Inflammatory macrophage (primary cell): ENCODE measurements around the gene FAM228A.

Experiments
- DNase-seq, 2 donors: peaks; one replicate each; pipeline ENCODE4 v3.0.0-alpha.2; 2020 to 2022

The FAM228A gene

GRCh38 chr2:24228470-24228869, 53.6 kb downstream of the FAM228A start:
- no peak for DNase-seq

GRCh38 chr2:24231461-24231881, 56.6 kb downstream of the FAM228A start:
- DNase-seq = no peak

- DNase-seq = no peak
These were observed 58.5 kb downstream of the FAM228A start for GRCh38 chr2:24233321-24233720.

- DNase-seq = no peak
These were observed 62.5 kb downstream of the FAM228A start for GRCh38 chr2:24237313-24237712.

DNA sequence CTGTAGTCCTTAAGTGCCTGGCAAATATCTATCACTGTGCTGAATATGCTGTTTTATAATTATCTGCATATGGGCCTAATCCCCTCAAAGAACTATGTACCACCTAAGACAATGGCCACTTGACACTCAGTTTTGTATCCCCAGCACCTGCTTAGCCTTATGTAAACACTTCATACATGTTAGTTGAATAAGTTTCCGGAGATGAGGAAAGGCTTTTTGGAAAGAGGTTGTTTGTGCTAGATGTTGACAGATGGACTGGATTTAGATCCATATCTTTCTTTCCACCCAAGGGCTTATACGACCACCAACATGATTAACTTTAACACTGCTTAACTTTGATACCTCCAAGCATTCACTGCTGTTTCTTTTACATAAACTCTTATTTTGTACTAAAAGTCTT, 63.3 kb downstream of the FAM228A start:
- DNase-seq = no peak

- peak; percentile 48 to 76 for DNase-seq
These were observed 64.7 kb downstream of the FAM228A start for GRCh38 chr2:24239553-24239952.
